GM18951 (cell line): Measurements from ENCODE around the gene RBBP5.

Experiments
- POLR2A ChIP-seq: IDR thresholded peaks from 4 replicates; pipeline ENCODE4 v1.6.1; 2011; ENCODE audit warnings: mild to moderate bottlenecking; ENCODE audit not compliant: insufficient read length, insufficient read depth; ENCODE audit errors: extremely low read depth
- in situ Hi-C: fragments of 300-500 bp; cut with MboI; formaldehyde crosslinking; loops from one replicate; pipeline ENCODE4 v1.12.0; 2022; ENCODE audit warnings: low sequenced_read_pairs, mixed read lengths, inconsistent platforms; ENCODE audit not compliant: unreplicated experiment

RBBP5 gene

DNA sequence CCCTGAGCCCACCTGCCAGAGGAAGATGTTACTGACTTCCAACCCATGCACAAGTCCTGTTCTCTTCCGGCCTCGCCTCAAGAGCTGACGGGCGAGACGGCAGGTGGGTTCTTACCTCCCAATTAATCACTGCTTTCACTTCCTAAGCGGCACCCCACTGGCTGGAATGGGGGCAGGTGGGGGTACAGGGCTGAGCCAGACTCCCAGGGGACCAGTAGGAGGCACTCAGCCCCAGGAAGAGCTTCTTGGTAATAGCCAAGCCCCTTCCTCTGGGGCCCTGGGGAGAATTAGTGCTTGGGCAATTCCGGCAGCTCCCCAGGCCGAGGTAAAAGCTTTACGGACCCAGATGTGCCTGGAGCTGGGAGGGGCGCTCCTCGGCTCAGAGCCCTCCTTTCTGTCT lies 69.1 kb downstream of the RBBP5 start:
- in situ Hi-C loops: no loop called here
- TF ChIP-seq POLR2A: no peak

DNA sequence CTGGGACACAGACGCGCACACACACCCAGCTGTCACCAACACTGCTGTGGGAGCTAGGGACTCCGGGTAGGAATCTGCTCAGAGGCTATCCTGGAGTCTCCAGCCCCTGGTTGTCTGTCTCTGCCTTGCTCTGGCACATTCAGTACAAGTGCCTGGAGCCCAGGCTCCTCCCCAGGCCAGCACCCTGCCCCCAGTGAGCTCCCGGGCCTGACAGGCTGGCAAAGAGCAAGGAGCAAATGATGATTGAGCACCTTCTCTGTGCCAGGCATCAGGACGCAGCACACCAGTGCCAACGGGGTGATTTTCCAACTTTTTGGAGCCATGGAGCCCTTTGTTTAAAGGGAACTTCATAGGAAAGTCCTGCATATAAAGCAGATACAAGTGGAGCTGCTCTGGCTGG lies 72.3 kb downstream of the RBBP5 start:
- in situ Hi-C loops: no loop called here
- TF ChIP-seq POLR2A: no peak

DNA sequence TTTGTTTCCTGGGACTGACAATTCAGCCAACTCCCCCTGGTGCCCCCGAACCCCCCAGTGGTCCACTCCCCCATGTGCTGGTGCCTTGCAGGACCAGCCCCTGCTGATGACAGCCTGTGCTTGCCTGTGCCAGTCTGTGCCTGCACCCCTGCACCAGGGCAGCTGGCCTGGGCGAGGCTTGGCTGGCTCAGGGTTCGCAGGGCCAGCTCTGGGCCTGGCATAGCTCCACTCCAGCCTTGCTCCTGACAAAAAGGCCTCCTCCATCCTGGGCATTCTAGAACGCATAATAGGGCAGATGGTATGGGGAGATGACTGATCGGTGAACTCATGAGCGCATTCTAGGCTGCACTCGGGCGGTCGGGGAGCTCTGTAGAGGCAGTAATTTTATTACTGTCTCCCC lies 73.4 kb downstream of the RBBP5 start:
- in situ Hi-C loops: no loop called here
- no peak for TF ChIP-seq POLR2A

DNA sequence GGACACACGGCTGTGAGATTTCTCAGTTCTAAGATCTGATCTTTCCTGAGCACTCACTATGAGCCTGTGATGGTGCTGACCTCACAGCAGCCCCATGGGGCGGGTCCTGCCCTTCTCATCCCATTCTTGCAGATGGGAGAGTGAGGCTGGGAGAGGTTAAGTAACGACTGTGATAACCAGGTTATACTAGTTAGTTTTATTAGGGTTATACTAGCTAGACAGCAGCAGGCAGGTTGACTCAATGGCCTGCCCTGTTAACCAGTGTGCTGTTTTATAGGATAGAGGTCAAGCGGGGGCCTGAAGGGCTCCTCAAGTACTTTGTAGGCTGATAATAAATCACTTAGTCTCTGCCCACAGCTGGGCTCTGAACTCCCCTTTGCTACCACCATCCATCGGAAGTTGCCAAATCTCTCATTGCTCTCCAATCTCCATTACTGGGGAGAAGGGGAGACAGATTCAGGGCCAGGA lies 74.0 kb downstream of the RBBP5 start:
- in situ Hi-C loops: no loop called here
- no peak for TF ChIP-seq POLR2A

GRCh38 chr1:205046870-205047269 lies 74.9 kb downstream of the RBBP5 start:
- in situ Hi-C loops: no loop called here
- TF ChIP-seq POLR2A: no peak

GRCh38 chr1:205045146-205045545 lies 76.6 kb downstream of the RBBP5 start:
- no peak for TF ChIP-seq POLR2A
- in situ Hi-C loops: no loop called here

DNA sequence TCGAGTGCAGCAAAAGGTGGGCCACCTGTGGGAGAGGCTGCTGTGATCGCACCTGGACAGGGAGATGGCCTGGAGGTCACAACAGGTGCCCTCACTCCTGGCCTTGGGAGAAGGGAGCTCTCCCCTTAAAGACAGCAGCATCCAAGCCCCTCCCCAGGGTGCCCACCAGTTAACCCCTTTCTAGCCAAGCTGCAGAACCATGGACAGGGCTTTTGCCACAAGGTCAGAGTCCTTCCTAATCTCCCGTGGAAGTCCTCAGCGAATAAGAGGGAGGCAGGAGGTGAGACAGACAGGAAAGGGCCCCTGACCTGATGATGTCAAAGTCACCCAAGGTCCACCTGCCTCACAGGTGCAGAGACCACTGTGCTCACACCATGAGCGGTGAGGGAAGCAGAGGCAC lies 77.0 kb downstream of the RBBP5 start:
- in situ Hi-C loops: no loop called here
- TF ChIP-seq POLR2A: no peak

GRCh38 chr1:205043866-205044265 lies 77.9 kb downstream of the RBBP5 start:
- in situ Hi-C loops: no loop called here
- TF ChIP-seq POLR2A: no peak

- in situ Hi-C loops: no loop called here
- TF ChIP-seq POLR2A: no peak
These were observed 78.6 kb downstream of the RBBP5 start, which contains the start of gene CNTN2 for GRCh38 chr1:205042911-205043806. Gene CNTN2, plus strand, starts transcription at chr1:205043212. Its CDS starts 9,974 bp downstream, at chr1:205053186.

DNA sequence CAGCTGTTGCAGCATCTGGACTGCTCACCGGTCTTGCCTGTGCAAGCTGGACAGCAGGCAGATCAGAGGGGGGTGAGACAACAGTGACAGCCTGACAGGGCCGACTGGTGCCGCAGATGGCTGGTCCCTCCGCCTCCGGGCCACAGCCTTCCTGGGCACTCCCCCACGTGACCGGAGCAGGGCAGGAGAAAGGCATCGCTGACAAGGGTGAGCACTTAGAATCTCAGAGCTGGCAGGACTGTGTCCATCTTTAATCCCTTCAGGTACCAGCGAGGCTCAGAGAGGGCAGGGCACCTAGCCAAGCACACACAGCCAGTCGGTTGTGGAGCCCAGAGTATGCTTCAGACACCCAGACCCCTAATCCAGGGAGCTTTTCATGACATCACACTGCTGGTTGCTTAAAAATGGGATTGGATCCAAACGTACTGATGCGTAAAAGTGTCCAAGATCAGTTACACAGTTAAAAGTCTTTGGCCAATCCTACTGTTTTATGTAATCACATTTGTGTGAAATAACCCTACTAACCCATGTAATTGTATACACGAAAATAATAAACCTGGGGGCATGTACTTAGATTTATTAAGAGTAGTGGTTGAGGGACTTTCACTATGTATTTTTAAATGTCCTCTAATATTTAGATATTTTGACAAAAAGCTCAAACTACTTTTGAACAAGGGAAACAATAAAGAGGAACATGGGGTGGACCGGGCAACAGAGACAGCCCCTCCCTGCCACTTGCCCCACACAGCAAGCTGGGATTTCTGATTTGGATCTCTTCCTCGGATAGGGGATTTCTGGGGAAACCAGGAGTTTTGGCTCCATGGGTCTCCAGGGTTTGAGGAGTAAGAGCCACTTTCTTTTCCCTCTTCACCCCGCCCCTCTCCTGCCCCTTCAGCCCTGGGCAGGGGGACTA lies 79.5 kb downstream of the RBBP5 start:
- in situ Hi-C loops: no loop called here
- no peak for TF ChIP-seq POLR2A

GRCh38 chr1:205041001-205041715 lies 80.6 kb downstream of the RBBP5 start:
- TF ChIP-seq POLR2A: no peak
- in situ Hi-C loops: no loop called here

GRCh38 chr1:205038132-205038786 lies 83.5 kb downstream of the RBBP5 start:
- in situ Hi-C loops: no loop called here

More at GRCh38 chr1:205038132-205038786, 83.5 kb downstream of the RBBP5 start:
- TF ChIP-seq POLR2A: no peak
